Natural killer cell treated with Interleukin-12 subunit alpha and Interleukin-12 subunit beta and Interleukin-15 and Interleukin-18, amount 100 ng/mL, for 72 hours (primary cell): Measurements from ENCODE around the gene CDHR3. TPM values are rescaled to one million over a fixed set of nuclear protein-coding genes. Genes with fewer than 3 reads are reported as not detected.

Experiments
- ATAC-seq, 2 donors: fragments of 150-1000 bp; cut with Tn5 transposase in 1 of 2; sonication (Bioruptor Pico), chemical (Tn5 transposase) in 1 of 2; 2 replicates each; pipeline ENCODE4 v1.10.0; 2021
- DNase-seq: peaks from one replicate; pipeline ENCODE4 v3.0.0; 2022; ENCODE audit warnings: low spot score
- H3K27ac Mint-ChIP-seq, 2 donors: 1 replicate in 1 of 2; 2 replicates in 1 of 2; pipeline ENCODE4 v1.8.0; 2022; ENCODE audit warnings: mixed read lengths in 2 of 2, mild to moderate bottlenecking in 1 of 2, moderate library complexity in 1 of 2
- H3K27me3 Mint-ChIP-seq, 2 donors: 1 replicate in 1 of 2; 2 replicates in 1 of 2; pipeline ENCODE4 v1.8.0; 2022; ENCODE audit warnings: mixed read lengths in 2 of 2
- H3K36me3 Mint-ChIP-seq: one replicate; pipeline ENCODE4 v1.8.0; 2022; ENCODE audit warnings: mixed read lengths
- H3K4me1 Mint-ChIP-seq, 2 donors: 1 replicate in 1 of 2; 2 replicates in 1 of 2; pipeline ENCODE4 v1.8.0; 2022; ENCODE audit warnings: low read depth in 2 of 2, mixed read lengths in 2 of 2, mild to moderate bottlenecking in 1 of 2
- H3K4me3 Mint-ChIP-seq: one replicate; pipeline ENCODE4 v1.8.0; 2022; ENCODE audit warnings: mixed read lengths
- H3K9me3 Mint-ChIP-seq: 2 replicates; pipeline ENCODE4 v1.8.0; 2022; ENCODE audit warnings: mixed read lengths
- total RNA-seq, 2 donors: library from RNA; stranded (reverse); gene quantifications; one replicate each; pipeline ENCODE4 v1.2.3, GENCODE V29; 2022

CDHR3 gene
- total RNA-seq, 2 donors from 2014 or later: not detected

DNA sequence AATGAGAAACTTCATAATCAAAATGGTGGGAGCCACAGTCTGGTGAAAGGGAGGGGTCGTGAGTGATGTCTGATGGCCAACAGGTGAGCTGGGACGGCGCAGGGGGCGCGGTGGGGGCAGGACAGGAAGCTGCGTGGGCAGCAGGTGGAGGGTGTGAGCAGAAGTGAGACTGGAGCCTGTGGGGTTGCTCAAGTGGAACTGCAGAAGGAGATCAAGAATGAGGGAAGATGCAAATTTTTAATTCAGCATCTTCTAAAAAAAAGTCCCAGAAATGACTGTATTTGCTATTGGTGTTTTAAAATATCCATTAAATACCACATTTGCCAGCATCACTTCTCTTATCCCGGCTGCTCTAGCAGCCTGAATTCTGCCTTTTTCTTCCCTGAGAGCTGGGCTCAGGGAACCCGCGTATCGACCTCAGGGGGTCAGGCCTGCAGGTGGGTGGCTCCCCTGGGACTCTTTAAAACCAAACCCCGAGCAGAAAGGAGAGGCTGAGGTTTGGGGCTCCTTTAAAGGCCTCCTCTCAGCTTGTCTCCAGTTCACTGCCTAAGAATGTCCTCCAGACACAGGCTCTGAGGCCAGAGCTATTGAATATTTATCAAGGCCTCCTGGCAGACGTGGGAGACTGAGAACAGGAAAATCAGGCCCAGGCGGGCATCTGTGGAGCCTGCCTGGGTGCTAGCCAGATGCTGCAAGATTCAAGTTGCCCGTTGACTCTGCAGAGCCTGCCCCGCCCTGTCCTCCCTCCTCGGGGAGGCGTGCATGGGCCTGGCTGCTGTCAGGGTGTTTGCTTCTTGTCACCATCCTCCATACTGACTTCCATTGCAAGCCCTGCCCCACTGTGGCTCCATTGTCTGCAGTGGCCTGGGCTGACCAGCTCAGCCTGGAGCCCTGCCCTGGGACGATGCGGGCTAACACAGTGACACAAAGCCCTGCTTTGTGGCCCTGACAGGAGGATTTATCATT lies 95.2 kb downstream of the CDHR3 start:
- Mint-ChIP-seq H3K36me3 (no peaks in the 10 kb centered on the region), H3K9me3 (no peaks in the 10 kb centered on the region), H3K4me3 (no peak overlapping the region), H3K27ac (peak overlapping the region in 1 of 2 donors; percentile 28), H3K4me1 (peaks cover 5 to 18% of the 10 kb centered on the region in 2 donors), H3K27me3 (peaks cover 6 to 9% of the 10 kb centered on the region in 2 donors)
- no peak for ATAC-seq
- DNase-seq: no peak

DNA sequence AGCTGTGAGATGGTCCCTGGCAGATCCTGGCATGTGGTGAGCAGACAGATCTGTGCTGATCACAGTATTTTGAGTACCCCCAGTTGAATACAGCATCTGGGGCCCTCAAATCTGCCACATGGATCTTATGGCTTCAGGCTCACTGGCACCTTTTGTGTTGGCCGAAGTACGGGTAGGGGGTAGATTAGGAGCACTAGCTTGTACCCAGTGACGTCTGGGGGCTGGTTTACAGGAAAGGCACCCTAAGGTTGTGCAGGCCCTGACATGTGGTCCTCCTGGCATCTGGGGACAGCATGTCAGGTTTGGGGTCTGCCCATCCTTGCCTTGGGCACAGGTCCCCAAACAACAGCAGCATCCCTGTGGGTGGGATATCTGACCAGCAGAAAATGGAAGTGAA lies 95.9 kb downstream of the CDHR3 start:
- H3K36me3 Mint-ChIP-seq: no peaks in the 10 kb centered on the region
- peaks cover 5 to 18% of the 10 kb centered on the region in 2 donors for H3K4me1 Mint-ChIP-seq
- peak overlapping the region in 1 of 2 donors; percentile 25 for H3K27ac Mint-ChIP-seq

DNA sequence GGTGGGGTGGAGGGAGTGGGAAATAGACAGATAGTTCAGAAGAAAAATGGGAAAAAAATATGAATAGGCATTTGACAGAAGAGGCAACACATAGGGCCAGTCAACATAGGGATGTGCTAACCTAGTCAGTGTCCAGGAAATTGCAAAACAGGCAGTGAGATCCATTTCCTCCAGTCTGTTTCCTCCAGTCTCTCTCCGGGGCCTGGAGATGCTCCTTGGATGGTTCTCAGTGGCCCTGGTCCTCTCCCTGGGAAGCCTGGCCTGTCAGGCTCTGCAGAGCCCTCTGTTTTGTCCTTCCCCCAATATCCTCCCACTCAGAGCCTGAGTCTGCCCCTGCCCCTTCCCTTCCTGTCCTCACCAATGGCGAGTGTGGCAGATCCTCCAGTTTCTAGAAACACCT lies 96.5 kb downstream of the CDHR3 start:
- no peaks in the 10 kb centered on the region for H3K36me3 Mint-ChIP-seq
- no peaks in the 10 kb centered on the region for H3K9me3 Mint-ChIP-seq
- H3K4me1 Mint-ChIP-seq: peaks cover 5 to 18% of the 10 kb centered on the region in 2 donors
- H3K27ac Mint-ChIP-seq: peak overlapping the region in 1 of 2 donors; percentile 25
- ATAC-seq (no peak), DNase-seq (no peak)
- H3K27me3 Mint-ChIP-seq: peaks cover 6 to 12% of the 10 kb centered on the region in 2 donors
- no peak overlapping the region for H3K4me3 Mint-ChIP-seq

More for the DNA sequence above, 95.9 kb downstream of the CDHR3 start:
- no peak overlapping the region for H3K4me3 Mint-ChIP-seq
- no peaks in the 10 kb centered on the region for H3K9me3 Mint-ChIP-seq
- DNase-seq (no peak), ATAC-seq (no peak)
- peaks cover 6 to 9% of the 10 kb centered on the region in 2 donors for H3K27me3 Mint-ChIP-seq

DNA sequence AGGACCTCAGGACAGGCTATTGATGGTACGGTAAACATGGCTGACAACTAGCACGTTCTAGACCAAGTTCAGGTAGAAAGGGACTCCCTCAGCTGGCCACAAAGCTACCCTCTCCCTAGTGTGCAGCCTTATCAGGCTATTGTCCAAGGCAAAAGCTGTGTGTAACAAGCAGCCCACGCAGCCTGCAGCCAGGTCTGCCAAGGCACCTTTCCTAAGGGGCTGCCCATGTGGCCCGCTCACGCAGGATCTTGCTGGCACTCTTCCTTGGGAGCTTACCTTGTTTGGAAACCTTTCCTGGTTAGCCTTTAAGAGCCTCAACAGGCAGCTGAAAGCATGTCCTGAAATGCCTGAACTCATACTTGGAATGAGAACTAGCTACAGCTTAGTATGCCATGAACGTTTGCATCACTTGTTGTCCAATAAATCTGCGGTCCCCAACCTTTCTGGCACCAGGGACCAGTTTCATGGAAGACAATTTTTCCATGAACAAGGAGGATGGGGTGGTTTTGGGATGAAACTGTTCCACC lies 97.4 kb downstream of the CDHR3 start:
- Mint-ChIP-seq H3K4me1 (peaks cover 5 to 18% of the 10 kb centered on the region in 2 donors), H3K4me3 (no peak overlapping the region), H3K36me3 (no peaks in the 10 kb centered on the region), H3K27ac (no peak overlapping the region), H3K9me3 (no peaks in the 10 kb centered on the region), H3K27me3 (peaks cover 6 to 12% of the 10 kb centered on the region in 2 donors)
- no peak for DNase-seq
- ATAC-seq: no peak

DNA sequence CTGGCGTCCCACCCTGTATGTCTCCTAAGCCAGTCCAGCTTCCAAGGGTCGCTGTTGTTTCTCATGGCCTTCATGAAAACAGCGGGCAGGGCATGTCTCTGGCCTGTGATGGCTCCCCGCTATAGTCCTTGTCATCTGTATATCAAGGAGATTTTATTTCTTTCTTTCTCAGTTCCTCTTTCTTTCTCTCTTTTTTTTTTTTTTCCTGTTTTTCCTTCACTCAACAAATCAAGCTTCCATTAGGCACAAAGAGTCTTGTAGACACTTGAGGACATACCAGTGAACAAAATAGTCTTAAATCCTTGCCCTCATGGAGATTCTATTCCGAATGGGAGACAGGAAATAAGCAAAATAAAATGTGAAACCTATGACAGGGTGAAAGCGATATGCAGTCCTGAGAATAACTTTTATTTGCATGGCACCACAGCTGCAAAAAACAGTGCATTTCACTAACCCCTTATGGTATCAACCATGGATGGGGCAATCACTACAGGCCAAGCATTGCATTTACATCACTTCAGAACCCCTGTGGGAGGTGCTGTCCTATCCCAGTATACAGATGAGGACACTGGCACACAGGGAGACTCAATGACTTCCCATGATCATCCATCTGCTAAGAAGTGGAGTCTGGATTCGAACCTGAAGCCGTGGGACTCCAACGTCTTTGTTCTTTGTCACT lies 98.4 kb downstream of the CDHR3 start:
- Mint-ChIP-seq H3K36me3 (no peaks in the 10 kb centered on the region), H3K27me3 (peaks cover 6 to 12% of the 10 kb centered on the region in 2 donors), H3K27ac (no peak overlapping the region), H3K4me3 (no peak overlapping the region), H3K4me1 (peaks cover 5 to 18% of the 10 kb centered on the region in 2 donors), H3K9me3 (no peaks in the 10 kb centered on the region)
- DNase-seq (no peak), ATAC-seq (no peak)

DNA sequence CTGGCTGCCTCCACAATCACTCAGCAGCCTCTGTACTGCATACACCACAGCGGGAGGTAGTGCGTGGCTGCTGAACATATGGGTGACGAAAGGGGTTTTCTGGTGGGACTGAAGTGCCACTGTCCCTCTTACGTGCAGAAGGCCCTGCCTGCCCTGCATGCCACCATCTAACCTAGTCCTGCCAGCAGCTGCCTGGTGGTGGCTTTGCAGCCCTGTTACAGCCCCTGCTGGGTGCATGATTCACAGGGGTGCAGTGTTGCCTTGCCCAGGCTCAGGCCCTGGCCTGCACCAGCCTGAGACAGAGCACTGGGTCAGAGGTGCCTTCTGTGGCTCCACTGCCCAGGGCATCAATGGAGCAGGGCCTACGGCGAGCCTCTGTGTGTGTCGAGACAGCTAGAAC lies 98.9 kb downstream of the CDHR3 start:
- Mint-ChIP-seq H3K9me3 (no peaks in the 10 kb centered on the region), H3K4me3 (no peak overlapping the region), H3K27ac (no peak overlapping the region), H3K27me3 (peaks cover 6 to 12% of the 10 kb centered on the region in 2 donors), H3K36me3 (no peaks in the 10 kb centered on the region), H3K4me1 (peaks cover 5 to 18% of the 10 kb centered on the region in 2 donors)
- DNase-seq (no peak), ATAC-seq (peak in 1 of 2 donors; percentile 29)

DNA sequence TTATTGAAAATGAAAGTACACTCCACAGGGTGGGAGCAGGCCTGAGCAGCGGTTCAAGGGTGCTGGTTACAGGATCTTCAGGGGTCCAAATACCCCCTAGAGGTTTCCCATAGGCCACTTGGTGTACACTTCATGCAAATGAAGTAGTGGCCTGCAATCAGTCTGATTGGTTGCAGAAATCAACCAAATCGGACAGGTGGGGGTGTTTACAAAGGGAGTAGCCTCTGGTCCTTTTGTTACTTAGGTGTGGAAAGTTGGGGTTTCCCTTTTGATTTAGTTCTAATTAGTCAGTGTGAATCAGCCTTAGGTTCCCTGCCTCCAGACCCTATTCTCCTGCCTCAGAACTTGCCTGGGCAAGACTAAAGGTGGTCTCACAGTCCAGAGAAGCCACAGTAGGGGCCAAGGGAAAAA lies 99.5 kb downstream of the CDHR3 start:
- no peak overlapping the region for H3K4me3 Mint-ChIP-seq
- no peak for DNase-seq
- H3K27ac Mint-ChIP-seq: no peak overlapping the region
- peaks cover 5 to 18% of the 10 kb centered on the region in 2 donors for H3K4me1 Mint-ChIP-seq
- no peak for ATAC-seq
- peaks cover 7 to 12% of the 10 kb centered on the region in 2 donors for H3K27me3 Mint-ChIP-seq
- no peaks in the 10 kb centered on the region for H3K9me3 Mint-ChIP-seq
- H3K36me3 Mint-ChIP-seq: no peaks in the 10 kb centered on the region

DNA sequence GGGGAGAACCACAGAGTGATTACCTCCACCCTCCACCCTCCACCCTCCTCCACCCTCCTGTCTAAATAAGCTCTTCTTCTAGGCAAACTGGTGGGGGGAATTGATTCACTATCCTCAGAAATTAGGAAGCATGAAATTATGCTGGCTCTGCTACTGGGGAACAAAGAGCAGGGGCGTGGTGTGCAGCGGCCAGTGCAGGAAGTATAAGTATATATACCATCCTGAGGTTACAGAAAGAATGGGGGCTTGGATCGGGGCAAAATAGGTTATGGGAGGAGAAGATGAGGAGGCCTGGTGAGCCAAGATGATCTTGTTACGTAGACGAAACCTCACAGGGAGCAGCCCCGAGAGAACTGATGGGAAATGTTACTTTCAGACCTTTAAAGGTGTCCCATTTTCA lies 100.0 kb downstream of the CDHR3 start:
- DNase-seq: no peak
- Mint-ChIP-seq H3K27ac (no peak overlapping the region), H3K4me1 (peaks cover under 1 to 14% of the 10 kb centered on the region in 2 donors), H3K4me3 (no peak overlapping the region), H3K36me3 (no peaks in the 10 kb centered on the region), H3K9me3 (no peaks in the 10 kb centered on the region), H3K27me3 (peaks cover 7% of the 10 kb centered on the region in 2 donors)
- ATAC-seq: no peak

DNA sequence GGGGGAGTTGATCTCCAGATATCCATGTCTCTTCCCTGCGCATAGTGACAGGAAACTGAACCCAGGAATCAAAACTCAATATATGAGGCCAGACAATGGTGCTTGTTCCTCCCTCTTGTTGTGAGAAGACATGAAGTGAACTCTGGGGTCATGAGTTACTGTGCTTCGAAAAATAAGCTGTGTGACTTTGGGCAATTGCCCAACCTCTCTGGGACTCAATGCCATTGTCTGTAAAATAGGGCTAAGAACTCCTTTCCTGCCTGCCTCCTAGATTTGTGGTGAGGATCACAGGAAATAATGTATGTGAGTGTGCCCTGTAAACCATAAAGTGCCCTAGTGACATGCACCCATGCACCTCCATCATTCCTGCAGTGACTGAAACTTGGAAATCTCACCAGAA lies 100.6 kb downstream of the CDHR3 start:
- no peaks in the 10 kb centered on the region for H3K9me3 Mint-ChIP-seq
- H3K4me3 Mint-ChIP-seq: no peak overlapping the region
- H3K36me3 Mint-ChIP-seq: no peaks in the 10 kb centered on the region
- no peak for DNase-seq
- no peak overlapping the region for H3K27ac Mint-ChIP-seq
- H3K27me3 Mint-ChIP-seq: peaks cover 12 to 13% of the 10 kb centered on the region in 2 donors
- peaks cover 0 to 14% of the 10 kb centered on the region in 2 donors for H3K4me1 Mint-ChIP-seq
- no peak for ATAC-seq

DNA sequence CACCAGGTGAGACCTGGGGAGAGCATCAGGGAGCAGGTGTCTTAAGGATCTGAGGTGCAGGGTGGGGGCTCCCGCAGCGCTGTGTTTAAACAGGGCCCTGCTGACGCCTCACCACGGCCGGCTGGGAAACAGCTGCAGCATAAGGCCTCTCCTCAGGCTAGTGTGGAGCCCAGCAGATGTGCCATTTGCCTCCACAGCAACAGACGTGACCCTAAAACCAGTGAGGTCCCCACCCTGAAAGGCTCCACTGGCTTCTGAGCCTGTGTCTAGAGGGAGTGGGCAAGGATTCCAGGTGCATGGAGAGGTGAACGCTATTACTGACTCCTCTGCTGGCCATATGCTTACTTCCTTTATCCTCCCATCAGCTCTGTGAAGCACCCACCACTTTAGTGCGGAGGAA lies 101.3 kb downstream of the CDHR3 start:
- Mint-ChIP-seq H3K27ac (no peak overlapping the region), H3K36me3 (no peaks in the 10 kb centered on the region), H3K27me3 (peaks cover 15 to 19% of the 10 kb centered on the region in 2 donors), H3K9me3 (no peaks in the 10 kb centered on the region), H3K4me3 (no peak overlapping the region), H3K4me1 (peaks cover 3 to 15% of the 10 kb centered on the region in 2 donors)
- no peak for ATAC-seq
- DNase-seq: no peak

DNA sequence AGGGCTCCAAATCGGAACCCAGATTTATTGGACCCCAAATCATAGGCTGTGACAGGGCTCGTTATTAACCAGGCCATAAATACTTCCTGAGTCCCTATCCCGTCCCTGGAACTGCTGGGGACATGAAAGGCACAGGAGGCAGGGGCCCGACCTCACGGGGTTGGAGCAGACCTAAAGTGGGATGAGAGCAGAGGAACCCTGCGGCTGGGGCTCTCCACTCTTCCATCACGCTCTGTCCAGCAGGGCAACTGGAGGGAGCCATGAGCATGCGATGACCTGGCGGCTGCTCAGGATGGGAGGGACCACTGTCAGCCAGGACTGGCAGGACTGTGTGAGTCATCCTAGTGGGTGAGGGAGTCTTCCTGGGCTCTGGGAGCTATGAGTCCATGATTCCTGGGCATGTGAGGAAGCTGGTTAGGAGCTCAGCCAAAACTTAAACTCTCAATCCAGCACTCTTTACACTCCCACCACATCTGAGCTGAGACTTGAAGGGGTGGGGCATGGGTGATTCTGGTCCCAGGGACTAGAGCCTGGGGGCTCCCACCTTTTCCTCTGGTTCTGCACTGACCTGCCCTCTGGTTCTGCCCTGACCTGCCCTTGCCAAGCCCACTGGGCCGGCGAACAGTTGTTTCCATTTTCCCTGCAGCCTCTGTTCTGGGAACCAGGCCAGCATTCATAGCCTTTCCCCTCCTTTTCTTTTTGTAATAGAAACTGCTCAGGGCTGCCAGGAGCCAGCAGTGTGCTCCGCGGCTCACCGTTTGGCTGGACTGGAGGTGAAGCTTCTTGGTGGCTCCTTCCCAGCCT lies 101.9 kb downstream of the CDHR3 start:
- Mint-ChIP-seq H3K9me3 (no peaks in the 10 kb centered on the region), H3K4me1 (peaks cover 7 to 15% of the 10 kb centered on the region in 2 donors), H3K36me3 (no peaks in the 10 kb centered on the region), H3K4me3 (no peak overlapping the region), H3K27ac (no peak overlapping the region), H3K27me3 (peaks cover 19 to 23% of the 10 kb centered on the region in 2 donors)
- DNase-seq: no peak
- no peak for ATAC-seq

DNA sequence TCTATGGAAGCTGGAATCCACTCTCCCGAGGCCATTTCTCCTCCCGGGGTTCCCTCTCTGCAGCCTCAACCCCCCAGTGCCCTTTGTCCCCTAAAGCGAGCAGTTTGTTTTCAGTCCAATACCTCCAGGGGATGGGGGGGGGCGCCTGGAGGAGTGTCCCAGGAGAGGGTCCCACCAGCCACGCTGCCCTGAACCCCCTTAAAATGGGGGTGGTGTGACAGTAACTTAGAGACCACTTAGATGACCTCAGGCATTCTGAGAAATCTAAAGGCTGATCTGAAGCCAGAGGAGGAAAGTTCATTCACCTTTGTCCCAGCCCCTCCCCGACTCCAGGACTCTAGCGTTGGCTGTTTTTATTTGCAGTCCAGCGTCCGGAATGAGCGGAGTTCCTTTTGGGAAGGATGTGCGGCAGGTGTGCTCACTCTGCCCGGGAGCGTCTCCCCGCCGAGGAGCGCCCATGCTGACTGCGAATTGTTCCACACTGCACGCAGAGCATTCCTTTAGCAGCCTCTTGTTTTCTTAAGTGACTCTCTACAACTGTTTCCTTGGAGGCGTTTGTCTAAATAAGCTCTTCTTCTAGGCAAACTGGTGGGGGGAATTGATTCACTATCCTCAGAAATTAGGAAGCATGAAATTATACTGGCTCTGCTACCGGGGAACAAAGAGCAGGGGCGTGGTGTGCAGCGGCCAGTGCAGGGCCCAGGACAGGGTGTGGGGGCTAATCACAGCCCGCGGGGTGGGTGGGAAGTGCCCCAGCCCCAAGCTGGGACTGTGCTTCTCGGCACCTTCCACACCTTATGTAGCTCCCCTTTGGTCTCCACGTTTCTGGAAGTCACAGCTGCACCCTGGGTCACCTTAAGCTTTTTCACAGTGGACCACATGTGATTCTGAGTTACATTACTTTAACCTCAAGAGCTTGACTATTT lies 102.8 kb downstream of the CDHR3 start:
- Mint-ChIP-seq H3K27me3 (peaks cover 19 to 23% of the 10 kb centered on the region in 2 donors), H3K4me3 (no peak overlapping the region), H3K9me3 (no peaks in the 10 kb centered on the region), H3K36me3 (no peaks in the 10 kb centered on the region), H3K27ac (no peak overlapping the region), H3K4me1 (peaks cover 12 to 18% of the 10 kb centered on the region in 2 donors)
- DNase-seq (no peak), ATAC-seq (no peak)
